GM12891 (cell line): Measurements from ENCODE around the gene SEMA4F.

Source experiments
- PAX5 ChIP-seq: IDR thresholded peaks from 2 replicates; pipeline ENCODE4 v1.6.1; 2011; ENCODE audit warnings: low read length, moderate library complexity, mild to moderate bottlenecking; ENCODE audit not compliant: insufficient read depth, severe bottlenecking
- POLR2A ChIP-seq: IDR thresholded peaks from 2 replicates; pipeline ENCODE4 v1.6.1; 2011; ENCODE audit warnings: low read depth, low read length, control low read depth
- POLR2AphosphoS5 ChIP-seq: IDR thresholded peaks from 2 replicates; pipeline ENCODE4 v1.6.1; 2011; ENCODE audit warnings: low read depth, low read length, control low read depth
- POU2F2 ChIP-seq: IDR thresholded peaks from 2 replicates; pipeline ENCODE4 v1.6.1; 2011; ENCODE audit warnings: low read depth, mild to moderate bottlenecking, control low read depth, low read length, moderate library complexity
- SPI1 ChIP-seq: IDR thresholded peaks from 2 replicates; pipeline ENCODE4 v1.6.1; 2011; ENCODE audit warnings: low read depth, low read length, control low read depth
- TAF1 ChIP-seq: IDR thresholded peaks from 2 replicates; pipeline ENCODE4 v1.6.1; 2011; ENCODE audit warnings: low read depth, low read length, control low read depth

GRCh38 chr2:74673826-74674528 is 19.9 kb downstream of the SEMA4F start:
- no peak for TF ChIP-seq SPI1
- no peak for TF ChIP-seq TAF1
- TF ChIP-seq POLR2AphosphoS5, result no peak
- no peak for TF ChIP-seq POLR2A
- TF ChIP-seq PAX5, result no peak
- TF ChIP-seq POU2F2, result no peak
